ENCODE data around the gene CMIP.
A peak's percentile ranks its signal among the peaks of the same experiment; 100 is the strongest.

CMIP gene

DNA sequence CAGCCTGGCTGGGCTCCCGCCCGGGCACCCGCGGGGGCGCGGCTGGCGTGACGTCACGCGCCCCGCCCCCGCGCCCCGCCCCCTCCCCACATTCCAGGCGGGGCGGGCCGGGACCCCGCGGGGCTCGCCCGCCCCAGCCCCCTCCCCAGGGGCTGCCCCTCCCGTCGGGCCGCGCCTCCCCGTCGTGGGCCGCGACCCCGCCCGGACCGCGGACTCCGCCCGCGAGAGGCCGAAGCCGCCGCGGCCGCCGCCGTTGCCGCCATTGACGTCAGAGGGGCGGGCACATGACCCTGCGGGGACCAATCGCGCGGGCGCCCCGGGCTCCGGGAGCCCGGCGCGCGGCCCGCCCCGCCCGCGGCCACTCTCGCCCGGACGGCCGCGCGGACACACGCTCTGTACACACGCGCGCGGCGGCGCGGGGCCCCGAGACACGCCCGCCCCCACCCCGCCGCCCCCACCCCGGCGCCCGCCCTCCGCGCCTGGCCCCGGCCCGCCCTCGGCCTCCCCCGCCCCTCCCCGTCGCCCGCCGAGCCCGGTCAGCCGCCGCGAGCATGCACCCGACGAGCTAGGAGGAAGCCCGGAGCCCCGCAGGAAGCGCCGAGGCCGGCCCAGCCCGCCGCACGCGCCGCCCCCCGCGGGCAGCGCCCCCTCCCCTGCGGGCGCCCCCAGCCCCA, at the start of gene CMIP:
Gene CMIP (plus strand): TSS at position 361 of the 674 bp plus-strand sequence.
- peaks cover 16% of the 10 kb centered on the region for H3K4me1 ChIP-seq (ENCODE audit: insufficient read depth, insufficient read length)
- H3K4me3 ChIP-seq (ENCODE audit: insufficient read length, low read depth): peak within 1 kb of the TSS; percentile 94
- H3K27me3 ChIP-seq (ENCODE audit: insufficient read depth, insufficient read length): peaks cover 16% of the 10 kb centered on the region
- peak within 1 kb of the TSS; percentile 92 for H3K9ac ChIP-seq (ENCODE audit: insufficient read length, low read depth)
- TF ChIP-seq SUZ12 (IDR thresholded peaks at IDR 0.05; ENCODE audit: extremely low read depth, insufficient read depth, insufficient read length) (no peak), YY1 (IDR thresholded peaks at IDR 0.05; ENCODE audit: insufficient read depth, insufficient read length) (no peak), ZNF274 (IDR thresholded peaks at IDR 0.05; ENCODE audit: low read depth, low read length) (no peak)
- peak; percentile 65 for DNase-seq (ENCODE audit: low read depth, low spot score)
- no peaks in the 10 kb centered on the region for H3K9me3 ChIP-seq (ENCODE audit: insufficient read depth, low read length)
- peaks cover 20% of the 10 kb centered on the region for H3K36me3 ChIP-seq (ENCODE audit: insufficient read depth, insufficient read length, low read length)

GRCh38 chr16:81394966-81395655, 49.5 kb upstream of the CMIP start:
- TF ChIP-seq ZNF274 (IDR thresholded peaks at IDR 0.05; ENCODE audit: low read depth, low read length) (no peak), YY1 (IDR thresholded peaks at IDR 0.05; ENCODE audit: insufficient read depth, insufficient read length) (no peak), SUZ12 (IDR thresholded peaks at IDR 0.05; ENCODE audit: extremely low read depth, insufficient read depth, insufficient read length) (no peak)
- H3K36me3 ChIP-seq (ENCODE audit: insufficient read depth, insufficient read length, low read length): peaks cover 16% of the 10 kb centered on the region
- no peaks in the 10 kb centered on the region for H3K27me3 ChIP-seq (ENCODE audit: insufficient read depth, insufficient read length)
- no peak overlapping the region for H3K9ac ChIP-seq (ENCODE audit: insufficient read length, low read depth)
- peaks cover 10% of the 10 kb centered on the region; the same call in 1 of the 2 replicates for H3K9me3 ChIP-seq (ENCODE audit: insufficient read depth, low read length)
- H3K4me3 ChIP-seq (ENCODE audit: insufficient read length, low read depth): no peak overlapping the region
- no peak for DNase-seq (ENCODE audit: low read depth, low spot score)
- no peaks in the 10 kb centered on the region for H3K4me1 ChIP-seq (ENCODE audit: insufficient read depth, insufficient read length)

GRCh38 chr16:81397058-81397878, 47.3 kb upstream of the CMIP start:
- Histone ChIP-seq H3K27me3 (ENCODE audit: insufficient read depth, insufficient read length) (no peaks in the 10 kb centered on the region), H3K36me3 (ENCODE audit: insufficient read depth, insufficient read length, low read length) (peaks cover under 1% of the 10 kb centered on the region), H3K9ac (ENCODE audit: insufficient read length, low read depth) (no peak overlapping the region), H3K4me1 (ENCODE audit: insufficient read depth, insufficient read length) (no peaks in the 10 kb centered on the region), H3K9me3 (ENCODE audit: insufficient read depth, low read length) (peaks cover 14% of the 10 kb centered on the region; the same call in 1 of the 2 replicates), H3K4me3 (ENCODE audit: insufficient read length, low read depth) (no peak overlapping the region)
- no peak for DNase-seq (ENCODE audit: low read depth, low spot score)
- TF ChIP-seq YY1 (IDR thresholded peaks at IDR 0.05; ENCODE audit: insufficient read depth, insufficient read length) (no peak), SUZ12 (IDR thresholded peaks at IDR 0.05; ENCODE audit: extremely low read depth, insufficient read depth, insufficient read length) (no peak), ZNF274 (IDR thresholded peaks at IDR 0.05; ENCODE audit: low read depth, low read length) (no peak)

GRCh38 chr16:81397879-81398520, 46.6 kb upstream of the CMIP start:
- no peaks in the 10 kb centered on the region for H3K27me3 ChIP-seq (ENCODE audit: insufficient read depth, insufficient read length)
- no peak for DNase-seq (ENCODE audit: low read depth, low spot score)

GRCh38 chr16:81399909-81400308, 44.7 kb upstream of the CMIP start:
- Histone ChIP-seq H3K9me3 (ENCODE audit: insufficient read depth, low read length) (peaks cover 14% of the 10 kb centered on the region; the same call in 1 of the 2 replicates), H3K36me3 (ENCODE audit: insufficient read depth, insufficient read length, low read length) (no peaks in the 10 kb centered on the region), H3K27me3 (ENCODE audit: insufficient read depth, insufficient read length) (peaks cover 6% of the 10 kb centered on the region), H3K4me3 (ENCODE audit: insufficient read length, low read depth) (no peak overlapping the region), H3K9ac (ENCODE audit: insufficient read length, low read depth) (no peak overlapping the region), H3K4me1 (ENCODE audit: insufficient read depth, insufficient read length) (no peaks in the 10 kb centered on the region)
- no peak for TF ChIP-seq ZNF274 (IDR thresholded peaks at IDR 0.05; ENCODE audit: low read depth, low read length)
- no peak for TF ChIP-seq SUZ12 (IDR thresholded peaks at IDR 0.05; ENCODE audit: extremely low read depth, insufficient read depth, insufficient read length)
- no peak for TF ChIP-seq YY1 (IDR thresholded peaks at IDR 0.05; ENCODE audit: insufficient read depth, insufficient read length)
- no peak for DNase-seq (ENCODE audit: low read depth, low spot score)

More at GRCh38 chr16:81397879-81398520, 46.6 kb upstream of the CMIP start:
- Histone ChIP-seq H3K36me3 (ENCODE audit: insufficient read depth, insufficient read length, low read length) (no peaks in the 10 kb centered on the region), H3K4me1 (ENCODE audit: insufficient read depth, insufficient read length) (no peaks in the 10 kb centered on the region), H3K9me3 (ENCODE audit: insufficient read depth, low read length) (peaks cover 14% of the 10 kb centered on the region; the same call in 1 of the 2 replicates), H3K4me3 (ENCODE audit: insufficient read length, low read depth) (no peak overlapping the region), H3K9ac (ENCODE audit: insufficient read length, low read depth) (no peak overlapping the region)
- TF ChIP-seq ZNF274 (IDR thresholded peaks at IDR 0.05; ENCODE audit: low read depth, low read length): no peak
- no peak for TF ChIP-seq YY1 (IDR thresholded peaks at IDR 0.05; ENCODE audit: insufficient read depth, insufficient read length)
- TF ChIP-seq SUZ12 (IDR thresholded peaks at IDR 0.05; ENCODE audit: extremely low read depth, insufficient read depth, insufficient read length): no peak

GRCh38 chr16:81401035-81401950, 43.3 kb upstream of the CMIP start:
- TF ChIP-seq YY1 (IDR thresholded peaks at IDR 0.05; ENCODE audit: insufficient read depth, insufficient read length) (no peak), SUZ12 (IDR thresholded peaks at IDR 0.05; ENCODE audit: extremely low read depth, insufficient read depth, insufficient read length) (no peak), ZNF274 (IDR thresholded peaks at IDR 0.05; ENCODE audit: low read depth, low read length) (no peak)
- Histone ChIP-seq H3K27me3 (ENCODE audit: insufficient read depth, insufficient read length) (peaks cover 9% of the 10 kb centered on the region), H3K36me3 (ENCODE audit: insufficient read depth, insufficient read length, low read length) (no peaks in the 10 kb centered on the region), H3K9ac (ENCODE audit: insufficient read length, low read depth) (no peak overlapping the region), H3K4me3 (ENCODE audit: insufficient read length, low read depth) (no peak overlapping the region), H3K9me3 (ENCODE audit: insufficient read depth, low read length) (peaks cover 14% of the 10 kb centered on the region; the same call in 1 of the 2 replicates), H3K4me1 (ENCODE audit: insufficient read depth, insufficient read length) (no peaks in the 10 kb centered on the region)
- DNase-seq (ENCODE audit: low read depth, low spot score): no peak

All from NT2/D1 (cell line).